HL-60/S4 treated with retinoic acid at 250 ng/mL for 4 days and 3 days (cell line): Measurements from ENCODE around the gene MRPS33.
"Not testable (repeated sequence)": the region's sequence is repeated elsewhere in the genome, so short reads cannot be mapped to it uniquely, and the experiment has no call there.

ENCODE experiments used
- in situ Hi-C: fragments of 300-500 bp; cut with MboI; formaldehyde crosslinking; loops from 2 replicates; pipeline ENCODE4 v1.7.0; 2022; ENCODE audit warnings: low sequenced_read_pairs

MRPS33 gene

GRCh38 chr7:141014524-141015395, at the start of gene MRPS33:
TSS of gene MRPS33 (minus strand) at chr7:141014952. CDS start at chr7:141010633, 4,319 bp downstream.
- in situ Hi-C loops, result no loop called here

DNA sequence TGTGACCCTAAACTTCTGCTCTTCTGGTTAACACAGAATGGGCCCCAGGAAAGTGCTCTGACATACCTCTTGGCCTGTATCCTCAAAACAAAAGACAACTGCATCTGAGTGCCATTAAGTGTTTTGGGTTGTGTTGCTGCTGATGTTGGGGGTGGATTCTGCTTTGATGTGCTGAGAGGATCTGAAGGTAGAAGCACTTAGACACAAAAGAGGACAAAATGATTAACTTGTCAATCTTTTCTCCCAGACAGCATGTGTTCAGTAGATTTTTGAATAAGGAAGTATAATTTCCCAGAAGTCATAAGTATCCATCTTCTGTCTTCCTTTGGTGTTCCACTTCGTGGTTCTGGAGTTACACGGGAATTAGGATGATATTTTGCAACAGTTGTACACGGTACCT, 43.0 kb upstream of the MRPS33 start:
- in situ Hi-C loops, result no loop called here

DNA sequence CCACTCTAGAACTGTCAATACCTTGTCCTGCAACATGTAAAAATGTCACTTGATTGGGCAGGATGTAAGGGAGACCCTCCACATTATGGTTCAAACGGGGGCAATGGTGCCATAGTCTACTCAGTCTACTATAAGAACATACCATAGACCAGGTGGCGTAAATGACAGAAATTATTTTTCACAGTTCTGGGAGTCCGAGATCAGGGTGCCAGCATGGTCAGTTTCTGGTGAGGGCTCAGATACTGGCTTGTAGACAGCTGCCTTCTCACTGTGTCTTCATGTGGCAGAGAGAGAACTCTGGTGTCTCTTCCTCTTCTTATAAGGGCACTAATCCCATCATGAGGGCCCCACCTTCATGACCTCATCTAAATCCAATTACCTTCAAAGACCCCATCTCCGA, 40.4 kb upstream of the MRPS33 start:
- in situ Hi-C loops, result no loop called here

- in situ Hi-C loops, result no loop called here
Observed at GRCh38 chr7:141053626-141054025, 38.9 kb upstream of the MRPS33 start.

GRCh38 chr7:141045842-141046620, 31.3 kb upstream of the MRPS33 start:
- in situ Hi-C loops, result no loop called here

DNA sequence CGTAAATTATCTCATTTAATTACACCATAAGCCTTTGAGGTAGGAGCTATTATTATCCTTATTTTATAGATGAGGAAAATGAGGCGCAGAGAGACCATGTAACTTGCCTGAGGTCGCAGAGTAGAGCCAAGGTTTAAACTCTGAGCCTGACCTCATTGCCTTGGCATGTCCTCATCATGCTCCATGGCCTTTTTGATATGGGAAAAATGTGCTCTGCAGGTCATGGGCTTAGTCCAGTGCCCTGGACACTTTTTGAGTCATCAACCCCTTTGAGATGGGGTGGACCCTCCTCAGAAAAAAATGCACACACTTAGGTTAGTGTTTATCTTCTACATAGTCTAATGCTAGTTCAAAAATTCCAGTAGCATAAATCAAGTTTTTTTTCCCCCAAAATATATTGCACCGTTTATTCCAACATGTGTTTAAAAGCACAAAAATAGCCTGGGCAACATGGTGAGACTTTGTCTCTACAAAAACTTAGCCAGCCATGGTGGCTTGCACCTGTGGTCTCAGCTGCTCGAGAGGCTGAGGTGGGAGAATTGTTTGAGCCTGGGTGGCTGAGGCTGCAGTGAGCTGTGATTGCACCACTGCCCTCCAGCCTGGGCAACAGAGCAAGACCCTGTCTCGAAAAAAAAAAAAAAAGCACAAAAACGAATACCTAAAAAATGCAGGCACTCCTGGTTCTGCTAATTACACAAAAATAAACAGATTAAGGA, 30.5 kb upstream of the MRPS33 start:
- in situ Hi-C loops, result no loop called here

DNA sequence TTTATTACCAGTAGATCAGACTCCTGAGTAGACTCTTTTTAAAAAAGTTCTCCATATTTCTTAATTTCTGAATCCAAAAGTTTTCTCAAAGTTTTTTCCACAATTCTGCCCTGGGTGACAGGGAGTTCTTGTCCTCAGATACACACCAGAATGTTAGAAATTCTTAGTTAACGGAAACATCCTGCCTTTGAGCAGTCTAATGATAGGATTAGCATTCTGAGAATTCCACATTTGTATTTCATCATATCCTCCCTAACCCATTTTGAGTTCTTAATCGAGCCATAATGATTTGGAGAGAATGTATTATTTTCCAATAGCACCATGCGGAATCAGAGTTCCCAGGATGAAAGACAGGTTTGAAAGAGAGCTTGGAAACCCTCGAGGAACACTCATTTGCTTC, 28.9 kb upstream of the MRPS33 start:
- in situ Hi-C loops, result no loop called here

DNA sequence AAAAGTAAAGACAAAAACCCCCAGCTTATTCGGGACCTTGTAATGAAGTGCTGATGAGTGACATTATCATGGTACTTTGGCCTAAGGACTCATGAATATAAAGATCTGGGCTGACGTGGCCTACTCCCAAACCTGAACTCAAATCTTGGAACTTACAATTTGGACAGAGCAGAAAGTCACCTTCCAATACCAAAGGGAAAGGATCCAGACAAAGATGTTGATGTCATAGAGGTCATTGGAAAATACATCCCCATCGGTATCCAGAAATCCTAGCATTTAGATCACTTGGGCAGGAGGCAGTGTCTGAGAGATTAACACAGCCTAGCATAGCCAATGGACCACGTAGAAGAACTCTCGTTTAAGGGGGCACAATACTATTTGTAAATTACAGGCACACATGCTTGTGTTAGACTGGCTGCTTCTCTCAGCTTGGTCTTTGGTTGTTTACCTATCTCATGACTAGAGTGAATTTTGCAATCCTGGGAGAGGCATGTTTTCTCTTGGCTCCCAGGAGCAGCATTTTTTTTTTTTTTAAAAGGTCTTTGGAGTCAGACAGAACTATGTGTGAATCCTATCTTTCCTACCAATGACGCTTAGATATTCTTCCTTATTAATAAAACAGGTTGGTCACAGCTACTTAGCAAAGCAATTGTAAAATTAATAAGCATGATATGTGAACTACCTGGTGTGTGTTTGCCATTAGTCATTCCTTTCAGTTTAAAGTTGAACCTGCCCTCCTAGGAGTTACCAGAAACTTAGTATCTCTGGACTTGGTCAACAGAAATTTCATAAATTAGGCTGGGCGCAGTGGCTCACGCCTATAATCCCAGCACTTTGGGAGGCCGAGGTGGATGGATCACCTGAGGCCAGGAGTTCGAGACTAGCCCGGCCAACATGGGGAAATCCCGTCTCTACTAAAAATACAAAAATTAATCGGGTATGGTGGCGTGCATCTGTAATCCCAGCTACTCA, 27.8 kb upstream of the MRPS33 start:
- in situ Hi-C loops, result no loop called here

DNA sequence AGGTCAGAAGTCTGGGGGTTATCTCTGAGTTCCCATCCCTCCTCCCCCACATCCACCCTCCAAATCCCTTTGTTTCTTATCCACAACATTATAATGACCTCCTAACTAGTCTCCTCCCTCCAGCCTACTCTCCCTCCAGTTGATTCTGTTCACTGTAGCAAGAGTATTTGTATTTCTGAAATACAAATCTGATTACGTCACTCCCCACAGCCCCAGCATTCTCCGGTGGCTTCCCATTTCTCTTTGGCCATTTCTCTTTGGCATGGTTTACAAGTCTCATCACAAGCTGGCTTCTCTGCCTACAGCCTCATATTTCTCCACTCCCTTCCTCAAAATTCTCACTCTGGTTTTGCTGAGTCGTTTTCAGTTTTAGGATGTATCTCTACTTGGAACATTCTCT, 24.6 kb upstream of the MRPS33 start:
- in situ Hi-C loops, result no loop called here

- in situ Hi-C loops, result not testable (repeated sequence)
Observed at GRCh38 chr7:141038100-141038499, 23.3 kb upstream of the MRPS33 start.

DNA sequence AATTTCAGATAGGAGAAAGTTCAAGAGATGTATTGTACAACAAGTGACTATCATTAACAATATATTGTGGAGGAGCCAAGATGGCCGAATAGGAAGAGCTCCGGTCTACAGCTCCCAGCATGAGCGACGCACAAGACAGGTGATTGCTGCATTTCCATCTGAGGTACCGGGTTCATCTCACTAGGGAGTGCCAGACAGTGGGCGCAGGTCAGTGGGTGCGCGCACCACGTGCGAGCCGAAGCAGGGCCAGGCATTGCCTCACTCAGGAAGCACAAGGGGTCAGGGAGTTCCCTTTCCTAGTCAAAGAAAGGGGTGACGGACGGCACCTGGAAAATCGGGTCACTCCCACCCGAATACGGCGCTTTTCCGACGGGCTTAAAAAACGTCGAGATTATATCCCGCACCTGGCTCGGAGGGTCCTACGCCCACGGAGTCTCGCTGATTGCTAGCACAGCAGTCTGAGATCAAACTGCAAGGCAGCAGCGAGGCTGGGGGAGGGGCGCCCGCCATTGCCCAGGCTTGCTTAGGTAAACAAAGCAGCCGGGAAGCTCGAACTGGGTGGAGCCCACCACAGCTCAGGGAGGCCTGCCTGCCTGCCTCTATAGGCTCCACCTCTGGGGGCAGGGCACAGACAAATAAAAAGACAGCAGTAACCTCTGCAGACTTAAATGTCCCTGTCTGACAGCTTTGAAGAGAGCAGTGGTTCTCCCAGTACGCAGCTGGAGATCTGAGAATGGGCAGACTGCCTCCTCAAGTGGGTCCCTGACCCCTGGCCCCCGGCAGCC, 18.0 kb upstream of the MRPS33 start:
- in situ Hi-C loops, result not testable (repeated sequence)

GRCh38 chr7:141028767-141029166, 14.0 kb upstream of the MRPS33 start:
- in situ Hi-C loops, result no loop called here

GRCh38 chr7:141027043-141027442, 12.3 kb upstream of the MRPS33 start:
- in situ Hi-C loops, result no loop called here

- in situ Hi-C loops, result no loop called here
Observed at GRCh38 chr7:141024668-141025067, 9.9 kb upstream of the MRPS33 start.

- in situ Hi-C loops, result no loop called here
Observed at GRCh38 chr7:141023295-141023694, 8.5 kb upstream of the MRPS33 start.

DNA sequence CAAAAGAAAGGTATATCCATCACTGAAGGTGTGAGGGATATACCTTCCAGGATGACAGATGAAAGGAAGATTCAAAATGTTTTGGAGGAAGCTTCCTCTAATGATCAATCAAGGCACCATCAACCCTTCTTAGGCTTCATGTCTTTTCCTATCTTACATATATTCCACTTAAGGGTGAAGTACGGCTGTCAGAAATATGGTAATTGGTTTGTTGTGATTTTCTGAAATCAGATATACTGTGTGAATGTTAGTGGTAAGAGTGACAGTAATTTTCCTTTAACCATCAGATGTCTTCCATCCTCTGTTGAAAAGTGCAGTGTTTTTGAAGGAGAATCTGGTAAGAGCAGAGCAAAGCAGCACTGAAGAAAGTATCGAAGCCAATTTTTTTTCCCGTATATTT, 2.8 kb upstream of the MRPS33 start:
- in situ Hi-C loops, result no loop called here

DNA sequence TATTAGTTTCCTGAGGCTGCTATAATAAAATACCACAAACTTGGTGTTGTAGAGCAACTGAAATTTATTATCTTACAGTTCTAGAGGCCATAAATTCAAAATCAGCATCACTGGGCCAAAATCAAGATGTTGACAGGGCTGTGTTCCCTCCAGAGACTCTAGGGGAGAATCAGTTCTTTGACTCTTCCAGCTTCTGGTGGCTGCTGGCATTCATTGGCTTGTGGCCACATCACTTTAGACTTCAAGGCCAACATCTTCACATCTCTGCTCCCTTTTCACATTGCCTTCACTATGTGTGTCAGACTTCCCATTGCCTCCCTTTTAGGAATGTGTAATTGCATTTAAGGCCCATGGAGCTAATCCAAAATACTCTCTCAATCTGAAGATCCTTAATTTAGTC, 1.6 kb upstream of the MRPS33 start:
- in situ Hi-C loops, result no loop called here

- in situ Hi-C loops, result no loop called here
Observed at GRCh38 chr7:141014125-141014523, 628 bp downstream of the MRPS33 start.

DNA sequence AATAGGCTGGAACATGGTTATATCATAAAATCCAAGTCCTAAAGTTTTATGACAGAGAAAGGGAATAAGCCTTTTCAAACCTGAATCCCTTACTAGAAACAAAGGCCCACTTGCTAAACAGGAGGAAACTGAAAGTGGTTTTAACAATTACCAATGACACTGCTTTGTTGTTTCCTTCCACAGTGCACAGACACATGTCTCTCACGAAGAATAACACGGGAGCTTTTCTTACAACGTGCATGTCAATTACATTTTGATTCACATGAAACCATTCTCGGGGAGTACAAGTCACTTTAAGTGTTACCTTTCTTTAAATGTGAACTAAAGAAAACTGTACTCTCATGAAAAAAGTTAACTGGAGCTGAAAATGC, 1.4 kb downstream of the MRPS33 start:
- in situ Hi-C loops, result no loop called here
